Mucosa of rectum (tissue), 2 donors: Measurements from ENCODE around the gene AGBL4.

Experiments used
- H3K27ac ChIP-seq, 2 donors: one replicate each; pipeline ENCODE4 v1.7.0; 2013; ENCODE audit warnings: inconsistent platforms in 2 of 2, low read depth in 2 of 2, low read length in 2 of 2
- H3K27me3 ChIP-seq, 2 donors: one replicate each; pipeline ENCODE4 v1.7.0; 2013; ENCODE audit warnings: low read length in 2 of 2; ENCODE audit not compliant: control insufficient read depth in 2 of 2, insufficient read depth in 2 of 2
- H3K36me3 ChIP-seq, 2 donors: one replicate each; pipeline ENCODE4 v1.7.0; 2013; ENCODE audit warnings: low read length in 2 of 2; ENCODE audit not compliant: control insufficient read depth in 2 of 2, insufficient read depth in 2 of 2
- H3K4me1 ChIP-seq, 2 donors: one replicate each; pipeline ENCODE4 v1.7.0; 2013; ENCODE audit warnings: low read length in 2 of 2, mild to moderate bottlenecking in 1 of 2; ENCODE audit not compliant: control insufficient read depth in 2 of 2, insufficient read depth in 2 of 2
- H3K4me3 ChIP-seq, 2 donors: one replicate each; pipeline ENCODE4 v1.7.0; 2013; ENCODE audit warnings: low read length in 2 of 2
- H3K9ac ChIP-seq, 2 donors: one replicate each; pipeline ENCODE4 v1.7.0; 2013; ENCODE audit warnings: low read length in 2 of 2, low read depth in 1 of 2, mild to moderate bottlenecking in 1 of 2
- H3K9me3 ChIP-seq, 2 donors: one replicate each; pipeline ENCODE4 v1.7.0; 2013; ENCODE audit warnings: low read length in 2 of 2; ENCODE audit not compliant: control insufficient read depth in 2 of 2
- donor health status: healthy.
- donor health status: Normal muscosa, but diverticular disease.

AGBL4 gene

GRCh38 chr1:48673332-48674105 lies 1350.2 kb downstream of the AGBL4 start:
- H3K9me3 ChIP-seq: no peaks in the 10 kb centered on the region
- no peak overlapping the region for H3K27ac ChIP-seq
- no peaks in the 10 kb centered on the region for H3K36me3 ChIP-seq
- no peak overlapping the region for H3K9ac ChIP-seq
- H3K4me3 ChIP-seq: no peak overlapping the region
- peaks cover 0 to 2% of the 10 kb centered on the region in 2 donors for H3K27me3 ChIP-seq
- no peaks in the 10 kb centered on the region for H3K4me1 ChIP-seq

DNA sequence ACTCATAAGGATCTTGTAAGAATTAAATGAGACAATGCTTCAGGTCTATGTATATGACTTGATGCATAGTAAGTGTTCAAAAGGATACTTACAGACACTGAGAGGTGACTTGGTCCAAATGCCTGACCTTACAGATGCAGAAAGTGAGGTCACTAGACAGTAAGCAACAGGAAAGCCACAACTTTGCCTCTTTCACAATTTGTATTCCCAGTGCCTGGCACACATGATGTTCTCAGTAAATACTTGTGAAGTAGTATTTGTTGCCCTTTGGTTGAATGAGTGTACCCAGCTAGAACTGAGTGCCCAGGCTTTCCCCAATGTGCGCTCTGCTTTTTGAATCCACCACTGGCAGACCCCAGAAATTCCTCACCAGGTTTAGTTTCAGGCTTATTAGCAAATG lies 1352.2 kb downstream of the AGBL4 start:
- no peak overlapping the region for H3K4me3 ChIP-seq
- no peaks in the 10 kb centered on the region for H3K36me3 ChIP-seq
- no peaks in the 10 kb centered on the region for H3K4me1 ChIP-seq
- no peak overlapping the region for H3K27ac ChIP-seq
- peaks cover 0 to 2% of the 10 kb centered on the region in 2 donors for H3K27me3 ChIP-seq
- H3K9me3 ChIP-seq: no peaks in the 10 kb centered on the region
- no peak overlapping the region for H3K9ac ChIP-seq

- no peak overlapping the region for H3K27ac ChIP-seq
- H3K27me3 ChIP-seq: no peaks in the 10 kb centered on the region
- no peaks in the 10 kb centered on the region for H3K36me3 ChIP-seq
- no peak overlapping the region for H3K4me3 ChIP-seq
- H3K9ac ChIP-seq: no peak overlapping the region
- no peaks in the 10 kb centered on the region for H3K9me3 ChIP-seq
- H3K4me1 ChIP-seq: no peaks in the 10 kb centered on the region
These were observed 1353.3 kb downstream of the AGBL4 start for GRCh38 chr1:48670234-48671020.

DNA sequence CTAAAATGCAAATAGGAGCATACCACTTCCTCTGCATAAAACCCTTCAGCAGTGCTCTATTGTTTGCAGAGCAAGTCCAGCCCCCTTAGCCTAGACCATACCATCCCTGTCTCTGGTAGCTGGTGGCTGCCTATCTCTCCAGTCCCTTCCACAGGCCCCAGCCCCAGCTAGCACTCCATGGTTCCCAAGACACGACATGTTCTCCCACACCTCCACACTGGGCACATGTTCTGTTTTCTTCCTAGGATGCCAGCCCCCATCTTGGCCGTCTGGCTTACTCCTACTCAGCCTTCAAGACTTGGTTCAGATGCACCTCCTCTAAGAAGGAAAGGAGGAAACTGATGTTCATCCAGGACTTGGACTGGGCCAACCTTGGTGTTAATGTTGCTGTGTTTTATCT lies 1355.4 kb downstream of the AGBL4 start:
- no peaks in the 10 kb centered on the region for H3K36me3 ChIP-seq
- H3K9me3 ChIP-seq: no peaks in the 10 kb centered on the region
- H3K4me1 ChIP-seq: no peaks in the 10 kb centered on the region
- no peak overlapping the region for H3K4me3 ChIP-seq
- no peak overlapping the region for H3K27ac ChIP-seq
- no peaks in the 10 kb centered on the region for H3K27me3 ChIP-seq
- no peak overlapping the region for H3K9ac ChIP-seq

GRCh38 chr1:48667782-48668181 lies 1356.0 kb downstream of the AGBL4 start:
- Histone ChIP-seq H3K9me3 (no peaks in the 10 kb centered on the region), H3K27ac (no peak overlapping the region), H3K36me3 (no peaks in the 10 kb centered on the region), H3K4me1 (no peaks in the 10 kb centered on the region), H3K9ac (no peak overlapping the region), H3K4me3 (no peak overlapping the region), H3K27me3 (no peaks in the 10 kb centered on the region)

- Histone ChIP-seq H3K27ac (no peak overlapping the region), H3K4me1 (no peaks in the 10 kb centered on the region)
These were observed 1357.9 kb downstream of the AGBL4 start for GRCh38 chr1:48665708-48666407.

GRCh38 chr1:48661726-48662463 lies 1361.9 kb downstream of the AGBL4 start:
- Histone ChIP-seq H3K9ac (no peak overlapping the region), H3K4me1 (no peaks in the 10 kb centered on the region), H3K27me3 (no peaks in the 10 kb centered on the region), H3K9me3 (no peaks in the 10 kb centered on the region), H3K27ac (no peak overlapping the region), H3K36me3 (no peaks in the 10 kb centered on the region), H3K4me3 (no peak overlapping the region)

More at GRCh38 chr1:48665708-48666407, 1357.9 kb downstream of the AGBL4 start:
- Histone ChIP-seq H3K9me3 (no peaks in the 10 kb centered on the region), H3K27me3 (no peaks in the 10 kb centered on the region), H3K4me3 (no peak overlapping the region), H3K9ac (no peak overlapping the region), H3K36me3 (no peaks in the 10 kb centered on the region)

- Histone ChIP-seq H3K9ac (no peak overlapping the region), H3K9me3 (no peaks in the 10 kb centered on the region), H3K27ac (no peak overlapping the region), H3K36me3 (no peaks in the 10 kb centered on the region), H3K4me3 (no peak overlapping the region), H3K4me1 (no peaks in the 10 kb centered on the region), H3K27me3 (no peaks in the 10 kb centered on the region)
These were observed 1364.0 kb downstream of the AGBL4 start for GRCh38 chr1:48659801-48660200.

GRCh38 chr1:48657413-48657812 lies 1366.3 kb downstream of the AGBL4 start:
- H3K9ac ChIP-seq: no peak overlapping the region
- H3K4me3 ChIP-seq: no peak overlapping the region
- no peak overlapping the region for H3K27ac ChIP-seq
- H3K27me3 ChIP-seq: no peaks in the 10 kb centered on the region
- no peaks in the 10 kb centered on the region for H3K9me3 ChIP-seq
- no peaks in the 10 kb centered on the region for H3K4me1 ChIP-seq
- no peaks in the 10 kb centered on the region for H3K36me3 ChIP-seq
